Stimulated activated CD8-positive, alpha-beta memory T cell treated with anti-CD3 and anti-CD28 coated beads, Interleukin-4, amount 100 ng/mL, for 1 hour (primary cell): ENCODE results near the gene VSIG2.
A peak's percentile ranks its signal among the peaks of the same experiment; 100 is the strongest.

Experiments used
- DNase-seq, 2 donors: peaks; one replicate each; pipeline ENCODE4 v3.0.0-alpha.2; 2020; ENCODE audit warnings: low read depth in 2 of 2, low spot score in 1 of 2

The VSIG2 gene

GRCh38 chr11:124763156-124763947 is 11.3 kb upstream of the VSIG2 start:
- peak; percentile 82 to 85 for DNase-seq

DNA sequence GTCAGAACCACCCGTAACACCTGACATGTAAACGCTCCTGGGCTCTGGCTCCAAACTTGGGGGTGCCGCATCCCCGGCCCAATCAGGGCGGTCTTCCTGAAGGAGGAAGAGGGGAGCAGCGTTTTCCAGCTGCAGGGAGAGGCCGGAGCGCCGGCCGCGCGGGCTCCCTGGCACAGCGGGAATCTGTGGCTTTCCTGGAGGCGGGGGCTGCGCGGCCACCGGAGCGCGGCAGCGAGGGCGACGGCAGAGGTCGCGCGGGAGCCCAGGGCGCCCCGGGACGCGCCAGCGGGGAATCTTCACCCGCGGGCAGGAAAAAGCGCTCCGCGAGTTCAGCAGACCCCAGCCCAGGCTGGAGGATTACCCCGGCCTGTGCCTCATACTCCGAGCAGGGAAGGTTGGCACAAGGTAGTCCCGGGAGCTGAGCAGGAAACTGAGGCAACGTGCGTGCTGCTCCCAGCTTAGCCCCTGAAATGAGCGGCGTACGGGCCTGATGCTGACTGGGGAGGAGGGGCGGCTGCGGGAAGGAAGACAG is 10.6 kb upstream of the VSIG2 start:
- DNase-seq = no peak

GRCh38 chr11:124762105-124762623 is 10.1 kb upstream of the VSIG2 start, which contains the start of gene ESAM:
Gene ESAM (minus strand): TSS chr11:124762290. CDS start chr11:124762154, 136 bp downstream.
- peak in 1 of 2 donors; percentile 49 for DNase-seq

DNA sequence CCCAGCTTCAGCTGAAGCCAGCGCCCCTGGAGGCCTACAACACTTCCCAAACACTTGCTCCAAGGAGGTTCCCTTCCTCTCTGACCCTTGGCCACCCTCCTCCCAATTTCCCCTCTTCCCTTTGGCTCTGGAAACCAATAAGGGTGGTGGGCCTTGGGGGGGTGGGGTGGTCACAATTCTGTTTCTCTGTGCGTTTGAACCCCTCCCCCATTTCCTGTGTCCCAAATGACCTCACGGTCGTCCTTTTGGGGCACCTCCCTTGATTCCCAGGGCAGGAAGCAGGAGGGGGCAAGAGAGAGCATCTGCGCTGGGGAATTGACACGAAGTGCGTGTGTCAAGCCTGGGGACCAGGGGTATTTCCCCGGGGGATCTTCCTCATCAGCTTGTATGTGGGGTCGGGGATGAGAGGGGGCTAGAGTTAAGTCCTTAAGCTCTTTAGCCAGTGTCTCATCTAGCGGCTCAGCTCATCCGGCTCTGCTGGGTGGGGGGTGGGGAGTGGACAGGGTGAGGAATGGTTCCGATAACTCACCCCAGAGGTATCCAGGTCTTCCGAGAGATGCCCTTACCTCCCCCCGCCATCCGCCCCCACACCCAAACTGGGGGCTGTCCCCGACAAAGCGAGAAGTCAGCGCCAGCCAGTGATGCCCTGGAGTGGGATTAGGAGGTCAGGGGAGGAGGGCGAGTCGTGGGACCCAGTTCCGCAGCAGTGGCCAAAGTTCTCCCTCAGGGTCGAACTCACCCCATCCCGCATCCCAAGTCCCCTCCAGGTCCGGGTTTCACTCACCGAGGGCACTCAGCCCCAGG is 9.4 kb upstream of the VSIG2 start:
- no peak for DNase-seq

DNA sequence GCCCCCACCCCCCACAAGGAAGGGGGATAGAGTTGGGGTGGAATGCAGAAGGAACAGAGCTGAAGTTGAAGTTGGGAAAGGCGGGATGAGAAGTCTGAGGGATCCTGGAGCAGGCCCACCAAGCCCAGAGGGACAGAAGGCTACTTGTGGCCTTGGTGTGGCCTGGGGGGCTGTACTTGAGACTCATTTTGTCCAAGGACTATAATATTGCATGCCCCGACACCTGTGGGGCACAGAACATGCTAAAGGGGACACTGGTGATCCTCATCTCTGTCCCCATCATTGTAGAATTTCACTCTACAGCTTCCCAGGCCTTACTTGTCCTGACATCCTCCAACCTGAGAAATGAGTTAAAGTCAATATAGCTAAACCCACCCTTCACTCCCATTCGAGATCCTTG is 8.8 kb upstream of the VSIG2 start:
- DNase-seq = no peak

DNA sequence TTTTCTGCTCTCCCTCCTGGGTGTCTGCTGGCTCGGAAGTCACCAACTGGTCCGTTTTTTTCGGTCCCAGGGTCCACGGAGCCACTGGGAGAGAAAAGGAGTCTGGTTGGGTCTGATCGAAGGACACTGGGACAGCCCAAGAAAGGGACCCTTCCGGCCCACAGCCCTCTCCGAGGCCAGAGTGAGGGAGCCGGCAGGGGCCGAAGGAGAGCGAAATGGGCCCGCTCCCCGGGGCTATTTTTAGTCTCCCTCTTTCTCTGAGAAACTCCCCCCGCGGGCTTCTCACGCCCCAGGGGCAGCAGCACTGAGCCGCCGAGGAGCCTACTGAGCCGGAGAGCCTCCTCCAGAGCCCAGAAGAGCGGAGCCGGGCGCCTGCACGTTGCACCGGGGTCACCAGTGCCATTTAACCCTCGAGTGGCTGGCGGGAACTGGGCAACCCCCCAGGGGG is 8.2 kb upstream of the VSIG2 start:
- DNase-seq = no peak

DNA sequence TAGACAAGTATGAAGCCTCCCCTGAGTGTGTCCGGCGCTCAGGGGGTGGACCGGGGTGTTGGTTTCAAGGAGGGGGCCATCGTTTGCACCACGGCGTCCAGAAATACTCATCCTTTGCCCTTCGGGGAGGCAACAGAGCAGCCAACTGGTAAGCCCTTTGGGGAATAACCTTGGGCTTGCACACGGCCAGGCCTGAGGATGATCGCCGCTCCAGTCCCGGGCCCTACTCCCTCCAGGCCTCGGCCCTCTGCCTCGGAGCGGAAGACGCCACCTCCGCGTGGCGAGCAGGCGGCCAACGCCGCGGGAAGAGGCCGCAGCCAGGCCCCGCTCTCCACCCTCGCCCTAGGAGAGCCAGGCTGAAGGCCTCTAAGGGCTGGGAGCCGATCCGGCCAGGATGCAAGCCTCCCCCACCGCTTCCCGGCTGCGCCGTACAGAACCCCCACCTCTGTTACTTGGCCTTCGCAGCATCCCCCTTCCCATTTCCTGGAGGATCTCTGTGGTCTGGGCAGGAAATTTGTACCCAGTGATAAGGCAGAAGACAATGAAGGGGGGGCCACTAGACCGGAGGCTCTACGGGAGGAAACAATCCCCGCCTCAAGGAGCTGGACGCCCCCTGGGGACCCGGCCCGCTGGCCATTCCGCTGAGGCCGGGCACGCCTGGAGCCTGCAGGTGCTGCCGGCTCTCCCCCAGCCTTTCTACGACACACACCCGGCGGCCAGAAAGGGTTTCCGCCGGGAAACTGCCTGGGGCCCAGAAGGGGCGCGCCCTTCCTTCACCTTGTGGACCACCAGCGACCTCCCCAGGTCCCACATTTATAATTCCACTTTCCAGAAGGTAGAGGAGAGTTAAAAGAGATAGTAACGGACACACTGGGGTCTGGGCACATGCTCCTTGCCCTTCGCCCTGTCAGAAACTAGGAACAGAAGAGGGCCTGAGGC is 7.5 kb upstream of the VSIG2 start:
- no peak for DNase-seq

DNA sequence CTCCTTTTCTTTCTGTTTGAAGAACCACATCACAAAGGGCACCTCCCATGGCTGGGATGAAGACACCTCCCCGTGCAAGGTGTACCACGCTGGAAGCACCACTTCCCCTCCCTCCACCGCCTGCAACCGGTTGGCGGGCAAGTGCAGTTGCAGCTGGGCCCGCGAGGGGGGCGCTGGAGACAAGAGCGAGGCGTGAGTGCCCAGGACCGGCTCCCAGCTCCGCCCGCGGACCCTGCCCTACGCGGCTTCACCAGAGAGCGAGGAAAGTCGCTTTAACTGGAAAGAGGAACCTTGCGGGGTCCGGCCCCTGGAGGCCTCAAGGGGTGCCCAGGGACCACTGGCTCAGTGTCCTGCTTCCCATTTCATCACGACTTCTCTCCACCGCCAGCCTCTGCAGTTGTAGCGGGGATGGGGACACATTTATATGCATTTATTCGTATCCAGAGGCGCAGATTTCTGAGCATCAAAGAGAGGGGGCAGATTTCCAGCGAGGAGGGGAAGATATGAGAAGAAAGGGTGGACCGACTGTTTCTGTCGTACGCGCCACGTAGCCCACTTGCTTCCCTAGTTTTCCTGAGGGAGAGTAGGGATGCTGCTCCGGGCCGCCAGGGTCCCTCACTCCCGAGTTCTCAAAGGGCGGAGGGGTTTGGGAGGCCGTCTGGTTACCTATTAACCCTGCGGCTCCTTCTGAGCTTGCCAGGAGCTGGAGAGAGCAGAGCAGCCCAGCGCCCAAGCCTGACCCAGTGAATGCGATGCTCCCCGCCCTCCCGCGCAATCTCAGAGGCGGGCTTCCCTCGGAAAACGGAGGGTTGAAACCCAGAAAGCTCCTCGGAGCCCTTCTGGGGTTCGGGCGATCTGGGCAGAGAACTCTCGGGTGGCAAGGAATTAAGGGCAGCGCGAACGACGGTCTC is 6.6 kb upstream of the VSIG2 start:
- no peak for DNase-seq

GRCh38 chr11:124757320-124757719 is 5.3 kb upstream of the VSIG2 start:
- no peak for DNase-seq

GRCh38 chr11:124756753-124757227 is 4.7 kb upstream of the VSIG2 start:
- DNase-seq = no peak

DNA sequence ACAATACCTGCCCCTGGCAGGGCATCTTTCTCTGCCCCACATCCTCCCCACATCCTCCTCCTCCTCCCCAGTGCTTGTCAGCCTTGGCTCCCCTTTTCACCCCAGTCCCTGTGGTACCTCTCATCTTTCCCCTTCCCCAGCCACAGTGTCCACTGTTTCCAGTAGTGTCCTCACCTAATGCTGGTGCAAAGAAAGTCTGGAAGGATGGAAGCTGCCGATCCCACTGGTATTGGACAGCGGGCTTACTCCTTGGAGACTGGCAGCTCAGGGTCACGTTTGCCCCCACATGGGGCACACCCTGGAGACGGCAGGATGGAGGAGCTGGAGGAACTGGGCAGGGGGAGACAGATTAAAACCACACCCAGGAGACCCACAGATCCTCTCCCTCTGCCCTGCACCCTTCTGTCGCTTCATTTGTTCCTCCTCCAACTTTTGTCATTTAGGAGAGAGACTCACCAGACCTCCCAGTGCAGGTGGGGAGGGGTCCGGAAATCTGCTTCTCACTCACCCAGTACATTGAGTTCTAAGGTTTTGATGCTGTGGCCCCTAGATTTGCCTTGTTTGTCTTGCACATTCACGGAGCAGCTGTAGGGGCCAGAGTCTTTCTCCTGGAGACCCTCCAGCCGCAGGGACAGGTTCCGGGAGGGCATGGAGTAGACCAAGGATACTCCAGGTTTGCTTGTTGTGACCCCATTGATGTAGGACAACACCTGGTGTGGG is 4.1 kb upstream of the VSIG2 start:
- DNase-seq = no peak

GRCh38 chr11:124754710-124755109 is 2.7 kb upstream of the VSIG2 start:
- no peak for DNase-seq

DNA sequence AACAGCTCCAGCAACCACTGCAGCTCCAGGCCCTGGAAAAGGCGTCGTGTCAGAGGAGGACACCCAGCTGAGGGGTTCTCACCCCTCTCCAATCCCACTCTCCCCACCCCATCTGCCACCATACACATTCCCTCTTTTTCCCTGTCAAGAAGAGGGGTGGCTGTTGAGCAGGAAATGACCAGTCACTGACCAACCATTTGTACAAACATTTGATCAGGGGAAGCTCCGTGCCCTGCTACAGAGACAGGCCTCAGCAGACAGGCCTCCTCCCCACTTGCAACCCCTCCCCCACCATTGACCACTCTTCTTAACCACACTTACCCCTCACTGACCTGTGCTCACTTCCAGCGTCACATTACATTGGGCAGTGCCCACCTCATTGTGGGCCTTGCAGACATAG is 2.3 kb upstream of the VSIG2 start:
- no peak for DNase-seq

DNA sequence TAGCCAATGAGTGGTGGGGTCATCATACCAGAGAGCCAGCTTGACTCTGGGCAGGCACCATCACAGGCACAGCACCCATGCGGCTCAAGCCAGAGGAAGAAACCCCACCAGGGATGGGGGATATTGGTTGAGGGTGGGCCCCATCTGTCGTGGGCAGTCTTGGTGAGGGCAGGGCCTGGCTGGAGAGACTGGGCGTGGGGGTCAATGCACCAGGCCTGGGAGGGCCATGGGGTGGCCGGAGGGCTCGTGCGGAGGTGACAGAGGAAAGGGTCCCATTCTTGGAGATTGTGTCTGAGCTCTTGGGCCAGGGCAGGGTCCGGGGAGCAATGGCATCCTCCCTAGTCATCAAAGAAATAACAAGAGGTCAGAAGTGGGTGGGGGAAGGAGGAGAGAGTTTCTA is 1.6 kb upstream of the VSIG2 start:
- DNase-seq = no peak

- no peak for DNase-seq
Measured at GRCh38 chr11:124753205-124753604, 1.1 kb upstream of the VSIG2 start.

DNA sequence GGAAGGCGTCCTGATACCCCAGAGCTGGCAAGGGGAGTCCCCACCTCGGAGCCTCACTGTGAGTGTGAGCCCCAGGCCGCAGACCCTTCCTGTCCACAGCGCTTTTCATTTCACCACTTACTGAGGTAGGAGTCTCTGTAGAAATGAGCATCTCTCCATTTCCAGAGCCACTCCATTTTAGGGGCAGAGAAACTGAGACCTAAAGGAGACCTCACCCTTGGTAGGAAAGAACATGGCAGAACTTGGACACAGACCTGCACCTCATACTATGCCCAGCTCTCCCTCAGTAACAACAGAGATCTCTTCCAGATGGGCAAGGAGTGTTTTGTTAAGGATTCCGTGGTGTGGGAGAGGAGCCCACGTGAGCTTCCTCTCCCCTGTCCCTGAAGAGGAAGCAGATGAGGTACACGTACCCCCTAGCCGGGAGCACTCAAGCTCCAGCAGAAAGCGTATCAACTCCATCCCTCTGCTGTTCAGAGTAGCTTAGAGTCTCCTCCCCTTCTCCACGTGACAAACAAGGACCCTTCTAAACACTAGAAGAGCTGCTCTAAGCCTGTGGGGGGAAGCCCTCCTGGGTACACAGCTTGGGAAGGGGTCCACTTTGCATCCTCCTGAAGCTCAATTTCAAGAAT is 532 bp upstream of the VSIG2 start:
- no peak for DNase-seq

DNA sequence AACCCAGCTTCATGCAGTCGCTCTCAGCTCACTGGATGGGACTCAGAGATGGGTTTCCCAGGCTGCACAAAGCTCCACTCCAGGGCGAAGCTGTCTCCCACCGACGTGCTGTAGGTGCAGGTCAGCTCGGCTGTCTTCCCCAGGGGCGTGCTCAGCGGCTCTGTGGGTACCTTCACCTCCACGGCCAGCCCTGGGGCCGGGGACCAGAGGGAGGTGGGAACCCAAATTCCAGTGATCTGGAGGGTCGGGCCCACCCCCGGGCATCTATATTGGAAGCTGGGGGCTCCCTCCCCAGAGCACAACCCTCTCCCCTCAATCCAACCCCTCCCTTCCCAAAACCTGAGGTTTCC is 689 bp downstream of the VSIG2 start:
- no peak for DNase-seq

- no peak for DNase-seq
Measured at GRCh38 chr11:124749912-124750311, 2.1 kb downstream of the VSIG2 start.
